HepG2 (cell line): Measurements from ENCODE around the gene ZNF821. TPM values are rescaled to one million over a fixed set of nuclear protein-coding genes. Genes with fewer than 3 reads are reported as not detected.

Experiments
- ATF4 ChIP-seq, 2 experiments: fragments of 450-650 bp in 1 of 2; sonication (generic) in 1 of 2; formaldehyde crosslinking; IDR thresholded peaks; 2 replicates each; pipeline versions ENCODE4 v1.5.0 to v1.8.0; 2020 to 2022; ENCODE audit warnings: mild to moderate bottlenecking in 1 of 2, missing genetic modification reagents in 1 of 2
- DMTF1 ChIP-seq: sonication (generic); formaldehyde crosslinking; IDR thresholded peaks from 2 replicates; pipeline ENCODE4 v1.4.0; 2020; ENCODE audit warnings: mild to moderate bottlenecking, missing genetic modification reagents
- IKZF5 ChIP-seq: IDR thresholded peaks from 2 replicates; pipeline ENCODE4 v1.6.1; 2018; ENCODE audit warnings: missing genetic modification reagents, mild to moderate bottlenecking, missing compliant biosample characterization
- ISL2 ChIP-seq: sonication (generic); formaldehyde crosslinking; IDR thresholded peaks from 2 replicates; pipeline ENCODE4 v1.5.0; 2020; ENCODE audit warnings: missing genetic modification reagents
- KLF9 ChIP-seq: IDR thresholded peaks from 2 replicates; pipeline ENCODE4 v1.6.1; 2016; ENCODE audit warnings: low read depth
- MTA3 ChIP-seq: sonication (generic); formaldehyde crosslinking; IDR thresholded peaks from 2 replicates; pipeline ENCODE4 v1.4.0; 2020; ENCODE audit warnings: missing genetic modification reagents
- MXD3 ChIP-seq: IDR thresholded peaks from 2 replicates; pipeline ENCODE4 v1.6.1; 2016; ENCODE audit warnings: mild to moderate bottlenecking, missing biosample characterization, missing genetic modification reagents
- NCOA2 ChIP-seq: sonication (generic); formaldehyde crosslinking; IDR thresholded peaks from 2 replicates; pipeline ENCODE4 v1.8.0; 2022; ENCODE audit warnings: inconsistent platforms
- SKIL ChIP-seq: sonication (generic); formaldehyde crosslinking; IDR thresholded peaks from 2 replicates; pipeline ENCODE4 v1.8.0; 2022; ENCODE audit warnings: missing genetic modification reagents, mild to moderate bottlenecking, moderate library complexity, borderline replicate concordance
- ZHX2 ChIP-seq, 2 experiments: sonication (generic) in 1 of 2; formaldehyde crosslinking in 1 of 2; IDR thresholded peaks; 2 replicates each; pipeline versions ENCODE4 v1.6.1 to v1.9.0; 2014 to 2022; ENCODE audit warnings: antibody characterized with exemption in 1 of 2, borderline replicate concordance in 1 of 2, inconsistent platforms in 1 of 2, low read depth in 1 of 2, missing genetic modification reagents in 1 of 2
- polyA plus RNA-seq, 8 experiments: library from polyadenylated mRNA; depleted of rRNA in 3 of 8; stranded (reverse) in 7 of 8; unstranded in 1 of 8; fragments of >200 nt; fragmentation: Illumina TruSeq in 4 of 8; extraction: Trizol in 4 of 8; gene quantifications; 2 replicates each; pipeline versions ENCODE4 v1.2.1 to v1.2.3, GENCODE V29; 2011 to 2016; ENCODE audit warnings: low read depth in 4 of 8, missing spikeins in 1 of 8, mixed read lengths in 1 of 8; ENCODE audit not compliant: insufficient read depth in 1 of 8
- total RNA-seq, 5 experiments: library from RNA; depleted of rRNA; stranded (reverse); fragments of >200 nt; fragmentation: Illumina TruSeq; extraction: Trizol; gene quantifications; 2 replicates each; pipeline ENCODE4 v1.2.3, GENCODE V29; 2016; ENCODE audit warnings: low read depth in 1 of 5

The ZNF821 gene
- total and polyA plus RNA-seq, 2 of the 13 experiments (the other 11 are each of a cell fraction or from before 2014, with no cell fraction given): 7.0 to 9.1 TPM

GRCh38 chr16:71883168-71883848 lies 674 bp downstream of the ZNF821 start (continued):
- TF ChIP-seq ZHX2 (IDR thresholded peaks at IDR 0.05; ENCODE audit: low read depth) (no peak), ZHX2 (CRISPR knock-in tag; IDR thresholded peaks at IDR 0.05; ENCODE audit: borderline replicate concordance) (0 out of 2 replicates have a peak, but pooled peaks have one; percentile 29), ISL2 (0 out of 2 replicates have a peak, but pooled peaks have one; percentile 13), KLF9 (CRISPR knock-in tag) (no peak), SKIL (CRISPR knock-in tag) (0 out of 2 replicates have a peak, but pooled peaks have one; percentile 21), IKZF5 (CRISPR knock-in tag) (peak; percentile 45; the same call in 1 of the 2 replicates), DMTF1 (no peak), NCOA2 (CRISPR knock-in tag) (0 out of 2 replicates have a peak, but pooled peaks have one; percentile 0), MXD3 (CRISPR knock-in tag) (no peak), MTA3 (CRISPR knock-in tag) (peak; percentile 35; the same call in 1 of the 2 replicates), ATF4 (CRISPR knock-in tag; IDR thresholded peaks at IDR 0.05) (0 out of 4 replicates have a peak, but pooled peaks of 1 of the 2 experiments have one; percentile 38)
